ENCODE measurements around the gene SLC43A3. TPM values are rescaled to one million over a fixed set of nuclear protein-coding genes. Genes with fewer than 3 reads are reported as not detected.

Gene SLC43A3
- total RNA-seq, 2 donors from 2014 or later = 31.7 to 61.3 TPM

GRCh38 chr11:57467508-57468157 is 40.7 kb upstream of the SLC43A3 start:
- H3K4me3 ChIP-seq = no peak overlapping the region
- no peaks in the 10 kb centered on the region for H3K9me3 ChIP-seq
- no peaks in the 10 kb centered on the region for H3K36me3 ChIP-seq
- H3K4me1 ChIP-seq = no peaks in the 10 kb centered on the region
- no peak for DNase-seq (ENCODE audit: low spot score)
- H3K27ac ChIP-seq = no peak overlapping the region
- H3K27me3 ChIP-seq = no peaks in the 10 kb centered on the region
- TF ChIP-seq, protein P1, sequence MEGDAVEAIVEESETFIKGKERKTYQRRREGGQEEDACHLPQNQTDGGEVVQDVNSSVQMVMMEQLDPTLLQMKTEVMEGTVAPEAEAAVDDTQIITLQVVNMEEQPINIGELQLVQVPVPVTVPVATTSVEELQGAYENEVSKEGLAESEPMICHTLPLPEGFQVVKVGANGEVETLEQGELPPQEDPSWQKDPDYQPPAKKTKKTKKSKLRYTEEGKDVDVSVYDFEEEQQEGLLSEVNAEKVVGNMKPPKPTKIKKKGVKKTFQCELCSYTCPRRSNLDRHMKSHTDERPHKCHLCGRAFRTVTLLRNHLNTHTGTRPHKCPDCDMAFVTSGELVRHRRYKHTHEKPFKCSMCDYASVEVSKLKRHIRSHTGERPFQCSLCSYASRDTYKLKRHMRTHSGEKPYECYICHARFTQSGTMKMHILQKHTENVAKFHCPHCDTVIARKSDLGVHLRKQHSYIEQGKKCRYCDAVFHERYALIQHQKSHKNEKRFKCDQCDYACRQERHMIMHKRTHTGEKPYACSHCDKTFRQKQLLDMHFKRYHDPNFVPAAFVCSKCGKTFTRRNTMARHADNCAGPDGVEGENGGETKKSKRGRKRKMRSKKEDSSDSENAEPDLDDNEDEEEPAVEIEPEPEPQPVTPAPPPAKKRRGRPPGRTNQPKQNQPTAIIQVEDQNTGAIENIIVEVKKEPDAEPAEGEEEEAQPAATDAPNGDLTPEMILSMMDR (IDR thresholded peaks at IDR 0.05) = no peak

DNA sequence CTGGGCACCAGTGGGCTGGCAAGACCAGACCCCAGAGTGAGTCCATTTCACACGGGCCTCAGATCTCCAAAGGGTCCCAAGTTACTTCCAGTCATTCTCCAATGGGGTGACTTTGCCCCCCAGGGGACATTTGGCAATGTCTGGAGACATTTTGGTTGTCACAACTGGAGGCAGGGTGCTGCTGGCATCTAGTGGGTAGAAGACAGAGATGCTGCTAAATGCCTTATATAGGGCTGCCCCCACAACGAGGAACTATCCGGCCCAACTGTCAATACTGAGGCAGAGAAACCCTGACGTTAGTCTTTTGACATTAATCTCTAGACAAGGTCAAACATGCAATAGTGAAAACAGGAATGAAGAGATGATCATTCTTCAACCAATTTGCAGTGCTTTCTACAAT is 39.8 kb upstream of the SLC43A3 start:
- Histone ChIP-seq H3K9me3 (no peaks in the 10 kb centered on the region), H3K4me3 (no peak overlapping the region), H3K36me3 (no peaks in the 10 kb centered on the region), H3K27me3 (no peaks in the 10 kb centered on the region), H3K4me1 (no peaks in the 10 kb centered on the region), H3K27ac (no peak overlapping the region)
- TF ChIP-seq, protein P1 (IDR thresholded peaks at IDR 0.05) = no peak
- DNase-seq (ENCODE audit: low spot score) = no peak

- Histone ChIP-seq H3K27me3 (peaks cover 3 to 5% of the 10 kb centered on the region in 2 donors), H3K4me1 (peaks cover 0 to 13% of the 10 kb centered on the region in 2 donors), H3K4me3 (no peak overlapping the region), H3K27ac (no peak overlapping the region), H3K9me3 (no peaks in the 10 kb centered on the region), H3K36me3 (no peaks in the 10 kb centered on the region)
- TF ChIP-seq, protein P1 (IDR thresholded peaks at IDR 0.05) = no peak
- no peak for DNase-seq (ENCODE audit: low spot score)
Observed at GRCh38 chr11:57464539-57465181, 37.7 kb upstream of the SLC43A3 start.

- H3K4me1 ChIP-seq = peaks cover 0 to 20% of the 10 kb centered on the region in 2 donors
- H3K27me3 ChIP-seq = peaks cover 8 to 12% of the 10 kb centered on the region in 2 donors
- H3K9me3 ChIP-seq = no peaks in the 10 kb centered on the region
Observed at GRCh38 chr11:57463671-57464538, 37.0 kb upstream of the SLC43A3 start.

GRCh38 chr11:57462597-57462996 is 35.7 kb upstream of the SLC43A3 start:
- TF ChIP-seq, protein P1 (IDR thresholded peaks at IDR 0.05) = no peak
- Histone ChIP-seq H3K4me3 (no peak overlapping the region), H3K9me3 (no peaks in the 10 kb centered on the region), H3K27ac (no peak overlapping the region), H3K27me3 (peaks cover 12% of the 10 kb centered on the region in 2 donors), H3K36me3 (no peaks in the 10 kb centered on the region), H3K4me1 (peaks cover 0 to 33% of the 10 kb centered on the region in 2 donors)
- DNase-seq (ENCODE audit: low spot score) = no peak

More at GRCh38 chr11:57463671-57464538, 37.0 kb upstream of the SLC43A3 start:
- Histone ChIP-seq H3K36me3 (no peaks in the 10 kb centered on the region), H3K27ac (no peak overlapping the region), H3K4me3 (no peak overlapping the region)
- TF ChIP-seq, protein P1 (IDR thresholded peaks at IDR 0.05) = no peak
- no peak for DNase-seq (ENCODE audit: low spot score)
